ENCODE data around the gene YARS1. TPM values are rescaled to one million over a fixed set of nuclear protein-coding genes. Genes with fewer than 3 reads are reported as not detected.
A peak's percentile ranks its signal among the peaks of the same experiment; 100 is the strongest.

The YARS1 gene
- total RNA-seq, 1 donor from 2014 or later, result 101 TPM

GRCh38 chr1:32746130-32746529, 71.0 kb downstream of the YARS1 start:
- Mint-ChIP-seq H3K9me3 (ENCODE audit: low read depth) (no peaks in the 10 kb centered on the region), H3K4me3 (ENCODE audit: low read depth) (no peak overlapping the region), H3K4me1 (ENCODE audit: low read depth) (peaks cover 14% of the 10 kb centered on the region), H3K27ac (no peak overlapping the region), H3K36me3 (ENCODE audit: insufficient read depth) (peaks cover 8% of the 10 kb centered on the region), H3K27me3 (no peaks in the 10 kb centered on the region)
- no peak for TF ChIP-seq CTCF (IDR thresholded peaks at IDR 0.05; ENCODE audit: unreplicated experiment)
- DNase-seq (ENCODE audit: low spot score, unreplicated experiment), result no peak

- no peaks in the 10 kb centered on the region for H3K9me3 Mint-ChIP-seq (ENCODE audit: low read depth)
- H3K36me3 Mint-ChIP-seq (ENCODE audit: insufficient read depth), result peaks cover 8% of the 10 kb centered on the region
- DNase-seq (ENCODE audit: low spot score, unreplicated experiment), result no peak
- TF ChIP-seq CTCF (IDR thresholded peaks at IDR 0.05; ENCODE audit: unreplicated experiment), result no peak
- peak overlapping the region; percentile 88 for H3K27ac Mint-ChIP-seq
- H3K4me1 Mint-ChIP-seq (ENCODE audit: low read depth), result peaks cover 14% of the 10 kb centered on the region
- H3K27me3 Mint-ChIP-seq, result no peaks in the 10 kb centered on the region
- H3K4me3 Mint-ChIP-seq (ENCODE audit: low read depth), result peak overlapping the region; percentile 42
These were observed 73.1 kb downstream of the YARS1 start for GRCh38 chr1:32744071-32744425.

GRCh38 chr1:32743380-32744070, 73.6 kb downstream of the YARS1 start:
- H3K4me1 Mint-ChIP-seq (ENCODE audit: low read depth), result peaks cover 14% of the 10 kb centered on the region
- peaks cover 8% of the 10 kb centered on the region for H3K36me3 Mint-ChIP-seq (ENCODE audit: insufficient read depth)
- no peaks in the 10 kb centered on the region for H3K27me3 Mint-ChIP-seq
- no peak for DNase-seq (ENCODE audit: low spot score, unreplicated experiment)
- H3K4me3 Mint-ChIP-seq (ENCODE audit: low read depth), result peak overlapping the region; percentile 84
- TF ChIP-seq CTCF (IDR thresholded peaks at IDR 0.05; ENCODE audit: unreplicated experiment), result no peak
- H3K27ac Mint-ChIP-seq, result peak overlapping the region; percentile 95
- H3K9me3 Mint-ChIP-seq (ENCODE audit: low read depth), result no peaks in the 10 kb centered on the region

GRCh38 chr1:32742956-32743355, 74.2 kb downstream of the YARS1 start:
- Mint-ChIP-seq H3K27ac (peak overlapping the region; percentile 95), H3K27me3 (no peaks in the 10 kb centered on the region), H3K4me3 (ENCODE audit: low read depth) (peak overlapping the region; percentile 84), H3K9me3 (ENCODE audit: low read depth) (no peaks in the 10 kb centered on the region), H3K36me3 (ENCODE audit: insufficient read depth) (peaks cover 8% of the 10 kb centered on the region), H3K4me1 (ENCODE audit: low read depth) (peaks cover 14% of the 10 kb centered on the region)
- no peak for DNase-seq (ENCODE audit: low spot score, unreplicated experiment)
- no peak for TF ChIP-seq CTCF (IDR thresholded peaks at IDR 0.05; ENCODE audit: unreplicated experiment)

- H3K36me3 Mint-ChIP-seq (ENCODE audit: insufficient read depth), result peaks cover 8% of the 10 kb centered on the region
- no peaks in the 10 kb centered on the region for H3K9me3 Mint-ChIP-seq (ENCODE audit: low read depth)
- H3K27ac Mint-ChIP-seq, result peak overlapping the region; percentile 95
- peaks cover 16% of the 10 kb centered on the region for H3K4me1 Mint-ChIP-seq (ENCODE audit: low read depth)
- H3K4me3 Mint-ChIP-seq (ENCODE audit: low read depth), result peak overlapping the region; percentile 84
- TF ChIP-seq CTCF (IDR thresholded peaks at IDR 0.05; ENCODE audit: unreplicated experiment), result no peak
- no peaks in the 10 kb centered on the region for H3K27me3 Mint-ChIP-seq
- peak; percentile 31 for DNase-seq (ENCODE audit: low spot score, unreplicated experiment)
These were observed 74.8 kb downstream of the YARS1 start for GRCh38 chr1:32742199-32742947.

All from progenitor cell of endocrine pancreas (in vitro differentiated cells).